H1 (cell line): ENCODE measurements around the gene CRYGD. TPM values are rescaled to one million over a fixed set of nuclear protein-coding genes. Genes with fewer than 3 reads are reported as not detected.

ENCODE experiments used
- CTBP2 ChIP-seq: IDR thresholded peaks from 2 replicates; pipeline ENCODE4 v1.7.0; 2011; ENCODE audit warnings: borderline replicate concordance, mild to moderate bottlenecking, moderate library complexity, mixed read lengths, low read length; ENCODE audit not compliant: insufficient read depth, insufficient read length
- KDM4A ChIP-seq: IDR thresholded peaks from one replicate; pipeline ENCODE4 v1.7.1; 2012; ENCODE audit warnings: low read depth, mild to moderate bottlenecking, moderate library complexity, low read length, inconsistent platforms; ENCODE audit not compliant: severe bottlenecking
- NANOG ChIP-seq: IDR thresholded peaks from 2 replicates; pipeline ENCODE4 v1.6.1; 2011; ENCODE audit warnings: low read length, low read depth, mild to moderate bottlenecking, inconsistent platforms; ENCODE audit not compliant: insufficient read depth, poor library complexity, severe bottlenecking
- RBBP5 ChIP-seq: IDR thresholded peaks from 2 replicates; pipeline ENCODE4 v1.7.1; 2012; ENCODE audit warnings: low read depth, mild to moderate bottlenecking, inconsistent platforms, low read length, moderate library complexity, borderline replicate concordance
- SP1 ChIP-seq: IDR thresholded peaks from 2 replicates; pipeline ENCODE4 v1.6.1; 2011; ENCODE audit warnings: low read depth, low read length
- TEAD4 ChIP-seq: IDR thresholded peaks from 2 replicates; pipeline ENCODE4 v1.6.1; 2012; ENCODE audit warnings: low read depth, low read length, inconsistent platforms, mixed read lengths
- polyA plus RNA-seq, 7 experiments: library from polyadenylated mRNA; depleted of rRNA in 3 of 7; stranded (reverse) in 5 of 7; unstranded in 2 of 7; fragments of >200 nt in 5 of 7; fragments of 200-250 nt in 2 of 7; gene quantifications; 1 replicate in 5 of 7; 2 replicates in 1 of 7; 4 replicates in 1 of 7; pipeline versions ENCODE4 v1.2.1 to v1.2.3, GENCODE V29; 2011 to 2013; ENCODE audit warnings: missing spikeins in 2 of 7, mixed read lengths in 2 of 7
- total RNA-seq: library from RNA; stranded (reverse); fragmentation: NEBNext Ultra II Directional; extraction: Animal tissue kit (Norgen Biotek cat#: 25700); gene quantifications from 2 replicates; pipeline ENCODE4 v1.2.1, GENCODE V29; 2021
- TF ChIP-seq, protein P1 (sequence below), 3 experiments: IDR thresholded peaks; 1 replicate in 2 of 3; 2 replicates in 1 of 3; pipeline versions ENCODE4 v1.5.1 to v1.6.1; 2011; ENCODE audit warnings: low read length in 3 of 3, mild to moderate bottlenecking in 3 of 3, inconsistent platforms in 2 of 3, low read depth in 1 of 3, moderate library complexity in 1 of 3; ENCODE audit not compliant: insufficient read depth in 1 of 3; ENCODE audit errors: control extremely low read depth in 1 of 3

The CRYGD gene
- total and polyA plus RNA-seq, 2 of the 8 experiments (the other 6 are each of a cell fraction or from before 2014, with no cell fraction given) = 2.9 to 7.1 TPM

DNA sequence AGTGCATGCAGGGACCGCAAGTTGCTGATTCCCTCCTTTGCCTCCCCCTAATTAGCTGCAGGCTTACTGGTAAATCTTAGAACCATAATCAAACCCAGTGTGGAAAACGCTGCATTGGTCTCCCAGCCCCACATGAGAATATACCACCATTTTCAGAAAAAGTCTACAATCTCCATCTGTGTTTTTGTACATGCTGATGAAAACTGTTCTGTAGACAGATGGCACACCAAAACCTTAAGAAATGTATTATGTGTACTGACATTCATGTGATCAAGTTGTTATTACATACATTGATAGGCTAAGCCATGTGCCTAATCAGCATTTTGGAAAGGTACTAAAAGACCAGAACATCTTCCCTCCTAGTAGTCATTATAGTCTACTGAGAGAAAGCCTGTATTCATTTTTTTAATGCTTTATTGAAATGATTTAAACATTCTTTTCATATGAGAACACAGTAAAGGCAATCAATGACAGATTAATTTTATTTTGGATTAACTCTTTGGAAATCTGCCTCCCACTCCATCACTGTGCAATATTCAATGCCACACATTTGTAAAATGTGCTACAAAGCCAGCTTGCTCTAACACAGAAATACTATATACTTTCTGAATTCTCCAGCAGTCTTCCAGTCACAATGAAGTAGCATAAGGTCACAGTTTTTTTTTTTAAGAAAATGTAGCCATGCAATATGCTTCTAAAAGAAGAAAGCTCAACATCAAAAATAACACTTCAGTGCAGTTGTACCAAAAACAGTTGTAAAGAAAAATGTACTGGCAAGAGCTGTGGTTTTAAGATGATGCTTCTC, 40.8 kb upstream of the CRYGD start (continued):
- no peak for TF ChIP-seq RBBP5
- TF ChIP-seq SP1 = no peak
- TF ChIP-seq, protein P1, sequence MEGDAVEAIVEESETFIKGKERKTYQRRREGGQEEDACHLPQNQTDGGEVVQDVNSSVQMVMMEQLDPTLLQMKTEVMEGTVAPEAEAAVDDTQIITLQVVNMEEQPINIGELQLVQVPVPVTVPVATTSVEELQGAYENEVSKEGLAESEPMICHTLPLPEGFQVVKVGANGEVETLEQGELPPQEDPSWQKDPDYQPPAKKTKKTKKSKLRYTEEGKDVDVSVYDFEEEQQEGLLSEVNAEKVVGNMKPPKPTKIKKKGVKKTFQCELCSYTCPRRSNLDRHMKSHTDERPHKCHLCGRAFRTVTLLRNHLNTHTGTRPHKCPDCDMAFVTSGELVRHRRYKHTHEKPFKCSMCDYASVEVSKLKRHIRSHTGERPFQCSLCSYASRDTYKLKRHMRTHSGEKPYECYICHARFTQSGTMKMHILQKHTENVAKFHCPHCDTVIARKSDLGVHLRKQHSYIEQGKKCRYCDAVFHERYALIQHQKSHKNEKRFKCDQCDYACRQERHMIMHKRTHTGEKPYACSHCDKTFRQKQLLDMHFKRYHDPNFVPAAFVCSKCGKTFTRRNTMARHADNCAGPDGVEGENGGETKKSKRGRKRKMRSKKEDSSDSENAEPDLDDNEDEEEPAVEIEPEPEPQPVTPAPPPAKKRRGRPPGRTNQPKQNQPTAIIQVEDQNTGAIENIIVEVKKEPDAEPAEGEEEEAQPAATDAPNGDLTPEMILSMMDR (IDR thresholded peaks at IDR 0.05; ENCODE audit: control extremely low read depth in 1 of 3, insufficient read depth in 1 of 3, low read depth in 1 of 3, low read length in 3 of 3) = no peak
- TF ChIP-seq TEAD4 = no peak
- no peak for TF ChIP-seq NANOG
- no peak for TF ChIP-seq KDM4A
- TF ChIP-seq CTBP2 = no peak
